GM10248 (cell line): ENCODE results near the gene TMEM238.

ENCODE experiments used
- CTCF ChIA-PET: fragments of 300-600 bp; sonication (Branson Sonifier 250); formaldehyde crosslinking; extraction: SDS; loops from one replicate; lab custom pipeline; 2021; ENCODE audit warnings: antibody characterized with exemption; lab: Yijun Ruan, JAX
- POLR2A ChIA-PET: fragments of 350-650 bp; sonication (Branson Sonifier 250); formaldehyde crosslinking; extraction: SDS; loops from one replicate; lab custom pipeline; 2020; ENCODE audit warnings: antibody characterized with exemption; lab: Yijun Ruan, JAX
- DNase-seq: peaks from one replicate; pipeline ENCODE4 v3.0.0; 2012; ENCODE audit errors: extremely low spot score
- CTCF ChIP-seq: IDR thresholded peaks from 2 replicates; pipeline ENCODE4 v1.5.1; 2012; ENCODE audit warnings: mild to moderate bottlenecking, low read depth; ENCODE audit errors: extremely low read depth, missing control alignments, control extremely low read depth

TMEM238 gene

GRCh38 chr19:55368701-55369563 lies 15.2 kb downstream of the TMEM238 start:
- ChIA-PET POLR2A (interaction anchor here (0.6 kb wide), 1 partner anchor 603 kb away, joined by 3 read pairs; no protein-coding TSS in a partner anchor), CTCF (interaction anchor here (1.0 kb wide), 1 partner anchor 49 kb away, joined by 4 read pairs; no protein-coding TSS in a partner anchor)
- no peak for TF ChIP-seq CTCF
- DNase-seq: no peak

GRCh38 chr19:55368106-55368505 lies 16.0 kb downstream of the TMEM238 start:
- CTCF ChIA-PET: interaction anchor here (0.6 kb wide), 1 partner anchor 147 kb away, joined by 3 read pairs; no protein-coding TSS in a partner anchor
- DNase-seq: no peak
- POLR2A ChIA-PET: no interaction called here
- TF ChIP-seq CTCF: no peak

- ChIA-PET POLR2A (no interaction called here), CTCF (interaction anchor here (0.9 kb wide), 1 partner anchor 65 kb away, joined by 4 read pairs; no protein-coding TSS in a partner anchor)
- DNase-seq: no peak
- TF ChIP-seq CTCF: no peak
Measured at GRCh38 chr19:55366790-55367189, 17.3 kb downstream of the TMEM238 start.

GRCh38 chr19:55365964-55366363 lies 18.1 kb downstream of the TMEM238 start:
- no peak for TF ChIP-seq CTCF
- no peak for DNase-seq
- CTCF ChIA-PET: interaction anchor here (0.9 to 1.6 kb wide), 2 partner anchors 52 to 64 kb away, joined by 3 to 4 read pairs; no protein-coding TSS in a partner anchor
- POLR2A ChIA-PET: interaction anchor here (0.7 kb wide), 1 partner anchor 318 kb away, joined by 3 read pairs; no protein-coding TSS in a partner anchor

- no peak for DNase-seq
- ChIA-PET POLR2A (no interaction called here), CTCF (interaction anchor here (1.6 kb wide), 1 partner anchor 53 kb away, joined by 3 read pairs; no protein-coding TSS in a partner anchor)
- no peak for TF ChIP-seq CTCF
Measured at GRCh38 chr19:55365245-55365644, 18.8 kb downstream of the TMEM238 start.

GRCh38 chr19:55362990-55363716 lies 20.9 kb downstream of the TMEM238 start, which contains the start of gene GARIN5B:
TSS of gene GARIN5B (minus strand) at chr19:55363260. CDS start at chr19:55363066, 194 bp downstream.
- POLR2A ChIA-PET: no interaction called here
- TF ChIP-seq CTCF: no peak
- CTCF ChIA-PET: no interaction called here
- DNase-seq: no peak
